Peyer's patch (tissue), 4 donors: ENCODE measurements around the gene GRIK4.

Source experiments
- CTCF ChIP-seq, 6 experiments: fragments of 450-650 bp in 4 of 6; fragments of 200-600 bp in 2 of 6; sonication (generic) in 1 of 6; IDR thresholded peaks; one replicate each; pipeline ENCODE4 v1.5.1; 2017 to 2019; ENCODE audit warnings: antibody characterized with exemption in 6 of 6, mild to moderate bottlenecking in 3 of 6, moderate library complexity in 1 of 6
- POLR2A ChIP-seq, 2 donors: fragments of 450-650 bp; IDR thresholded peaks; one replicate each; pipeline ENCODE4 v1.5.1; 2017; ENCODE audit warnings: antibody characterized with exemption in 2 of 2, mild to moderate bottlenecking in 2 of 2, moderate library complexity in 2 of 2

DNA sequence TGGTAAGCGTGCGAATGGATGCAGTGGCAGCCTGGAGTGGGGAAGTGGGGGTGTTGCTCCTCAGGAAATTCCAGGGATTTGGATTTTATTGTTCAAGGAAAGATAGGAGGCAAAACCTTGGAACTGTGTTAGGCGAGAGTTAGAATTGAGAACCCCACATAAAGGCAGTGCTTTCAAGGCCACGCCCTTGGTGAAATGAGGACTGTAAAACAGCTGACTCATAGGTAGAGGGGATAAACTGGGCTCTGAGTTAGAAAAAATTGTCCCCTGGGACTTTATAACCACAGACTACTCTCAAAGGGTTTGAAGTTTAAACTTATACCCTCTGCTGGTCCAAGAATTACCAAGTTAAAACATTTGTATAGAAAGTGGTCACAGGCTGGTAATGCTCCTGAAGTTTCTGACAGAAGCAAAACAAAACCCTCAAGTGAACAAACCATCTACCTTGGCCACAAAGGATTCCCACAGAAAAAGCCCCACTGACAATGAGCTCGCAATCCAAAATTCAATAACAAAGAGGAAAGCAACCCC lies 262.0 kb downstream of the GRIK4 start:
- no peak for TF ChIP-seq CTCF (IDR thresholded peaks at IDR 0.05)
- TF ChIP-seq POLR2A (IDR thresholded peaks at IDR 0.05): no peak
